A673 (cell line): ENCODE measurements around the gene PNPLA3.

ENCODE experiments used
- CTCF ChIP-seq: fragments of 300-800, 200-600 bp; sonication (generic); conservative IDR thresholded peaks from 2 replicates; pipeline ENCODE4 v1.5.1; 2017; ENCODE audit warnings: low read depth, mild to moderate bottlenecking, antibody characterized with exemption, low read length, moderate library complexity, mixed read lengths
- EZH2 ChIP-seq: fragments of 200-600 bp; sonication (generic); IDR thresholded peaks from 2 replicates; pipeline ENCODE4 v1.6.1; 2017; ENCODE audit warnings: borderline replicate concordance, low read depth, mild to moderate bottlenecking, mixed read lengths, antibody characterized with exemption, low read length; ENCODE audit not compliant: poor library complexity, severe bottlenecking

- no peak for TF ChIP-seq CTCF
- no peak for TF ChIP-seq EZH2
These were observed 27.8 kb downstream of the PNPLA3 start for GRCh38 chr22:43951391-43951790.
